ENCODE measurements around the gene SOX8. TPM values are rescaled to one million over a fixed set of nuclear protein-coding genes. Genes with fewer than 3 reads are reported as not detected.

SOX8 gene
- total RNA-seq, 1 donor from 2014 or later, result 0.47 TPM

DNA sequence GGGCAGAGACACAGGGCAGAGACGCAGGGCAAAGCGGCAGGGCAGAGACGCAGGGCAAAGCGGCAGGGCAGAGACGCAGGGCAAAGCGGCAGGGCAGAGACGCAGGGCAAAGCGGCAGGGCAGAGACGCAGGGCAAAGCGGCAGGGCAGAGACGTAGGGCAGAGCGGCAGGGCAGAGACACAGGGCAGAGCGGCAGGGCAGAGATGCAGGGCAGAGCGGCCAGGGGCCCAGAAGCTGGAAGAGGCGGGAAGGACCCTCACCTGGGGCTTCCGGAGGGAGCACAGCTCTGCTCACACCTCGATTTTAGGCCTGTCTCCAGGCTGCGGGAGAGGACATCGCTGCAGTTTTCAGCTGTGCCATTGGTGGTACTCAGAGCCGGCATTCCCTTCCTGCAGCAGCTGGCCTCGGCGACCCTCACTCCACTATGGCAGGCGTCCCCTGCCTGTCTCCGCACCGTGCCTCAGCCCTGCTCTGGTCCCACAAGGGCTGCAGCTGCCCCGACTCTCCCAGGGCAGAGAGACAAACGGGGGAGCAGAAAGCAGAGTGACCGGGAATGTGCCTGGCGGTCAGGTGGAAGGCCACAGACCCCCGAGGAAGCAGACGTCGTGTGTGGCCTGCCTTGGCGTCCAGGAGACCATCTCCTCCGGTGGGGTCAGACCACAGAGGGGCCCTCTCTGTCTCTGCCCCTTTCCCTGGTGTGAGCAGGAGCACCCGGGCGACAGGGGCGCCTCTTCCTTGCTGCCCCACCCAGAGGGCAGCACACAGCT, 29.9 kb downstream of the SOX8 start:
- no peak overlapping the region for H3K4me3 Mint-ChIP-seq
- peaks cover 3% of the 10 kb centered on the region for H3K27me3 Mint-ChIP-seq (ENCODE audit: insufficient read depth)
- intact Hi-C loops (cut with micrococcal nuclease), result no loop called here
- H3K4me1 Mint-ChIP-seq (ENCODE audit: low read depth), result no peaks in the 10 kb centered on the region
- DNase-seq (ENCODE audit: low spot score), result no peak
- H3K36me3 Mint-ChIP-seq (ENCODE audit: low read depth), result no peaks in the 10 kb centered on the region
- no peak overlapping the region for H3K27ac Mint-ChIP-seq
- H3K9me3 Mint-ChIP-seq, result no peaks in the 10 kb centered on the region

DNA sequence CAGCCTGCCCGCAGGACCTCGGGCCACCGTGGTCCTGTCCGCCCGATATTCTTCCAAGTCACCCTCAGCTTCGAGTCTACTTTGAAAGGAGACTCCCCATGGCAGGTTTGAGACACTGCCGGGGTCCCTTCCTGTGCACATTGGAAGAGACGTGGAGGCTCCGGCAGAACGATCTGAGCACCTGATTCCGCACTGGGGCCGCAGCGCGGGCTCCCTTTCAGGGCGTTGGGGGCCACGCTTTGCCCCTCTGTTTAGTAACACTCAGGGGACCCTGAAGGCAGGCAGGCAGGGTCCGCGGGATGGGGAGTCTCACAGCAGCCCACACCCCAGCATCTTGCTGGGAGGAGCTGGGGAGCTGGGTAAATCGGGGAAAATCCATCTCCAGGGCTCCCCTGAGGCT, 30.6 kb downstream of the SOX8 start:
- H3K36me3 Mint-ChIP-seq (ENCODE audit: low read depth), result no peaks in the 10 kb centered on the region
- H3K4me1 Mint-ChIP-seq (ENCODE audit: low read depth), result no peaks in the 10 kb centered on the region
- no peak overlapping the region for H3K27ac Mint-ChIP-seq
- H3K27me3 Mint-ChIP-seq (ENCODE audit: insufficient read depth), result peaks cover 3% of the 10 kb centered on the region
- DNase-seq (ENCODE audit: low spot score), result no peak
- no peaks in the 10 kb centered on the region for H3K9me3 Mint-ChIP-seq
- no peak overlapping the region for H3K4me3 Mint-ChIP-seq
- intact Hi-C loops (cut with micrococcal nuclease), result no loop called here

GRCh38 chr16:1012722-1013592, 31.4 kb downstream of the SOX8 start:
- Mint-ChIP-seq H3K9me3 (no peaks in the 10 kb centered on the region), H3K27me3 (ENCODE audit: insufficient read depth) (peaks cover 3% of the 10 kb centered on the region), H3K27ac (no peak overlapping the region), H3K36me3 (ENCODE audit: low read depth) (no peaks in the 10 kb centered on the region), H3K4me3 (no peak overlapping the region), H3K4me1 (ENCODE audit: low read depth) (no peaks in the 10 kb centered on the region)
- intact Hi-C loops (cut with micrococcal nuclease), result no loop called here
- no peak for DNase-seq (ENCODE audit: low spot score)

- no peaks in the 10 kb centered on the region for H3K36me3 Mint-ChIP-seq (ENCODE audit: low read depth)
- H3K27me3 Mint-ChIP-seq (ENCODE audit: insufficient read depth), result peaks cover 1% of the 10 kb centered on the region
- intact Hi-C loops (cut with micrococcal nuclease), result no loop called here
Observed at GRCh38 chr16:1013593-1013900, 32.0 kb downstream of the SOX8 start.

GRCh38 chr16:1014221-1014620, 32.7 kb downstream of the SOX8 start:
- Mint-ChIP-seq H3K27me3 (ENCODE audit: insufficient read depth) (no peaks in the 10 kb centered on the region), H3K9me3 (no peaks in the 10 kb centered on the region), H3K4me1 (ENCODE audit: low read depth) (no peaks in the 10 kb centered on the region), H3K36me3 (ENCODE audit: low read depth) (no peaks in the 10 kb centered on the region), H3K27ac (no peak overlapping the region), H3K4me3 (no peak overlapping the region)
- intact Hi-C loops (cut with micrococcal nuclease), result no loop called here
- DNase-seq (ENCODE audit: low spot score), result no peak

More at GRCh38 chr16:1013593-1013900, 32.0 kb downstream of the SOX8 start:
- H3K27ac Mint-ChIP-seq, result no peak overlapping the region
- DNase-seq (ENCODE audit: low spot score), result no peak
- H3K9me3 Mint-ChIP-seq, result no peaks in the 10 kb centered on the region
- no peaks in the 10 kb centered on the region for H3K4me1 Mint-ChIP-seq (ENCODE audit: low read depth)
- no peak overlapping the region for H3K4me3 Mint-ChIP-seq

DNA sequence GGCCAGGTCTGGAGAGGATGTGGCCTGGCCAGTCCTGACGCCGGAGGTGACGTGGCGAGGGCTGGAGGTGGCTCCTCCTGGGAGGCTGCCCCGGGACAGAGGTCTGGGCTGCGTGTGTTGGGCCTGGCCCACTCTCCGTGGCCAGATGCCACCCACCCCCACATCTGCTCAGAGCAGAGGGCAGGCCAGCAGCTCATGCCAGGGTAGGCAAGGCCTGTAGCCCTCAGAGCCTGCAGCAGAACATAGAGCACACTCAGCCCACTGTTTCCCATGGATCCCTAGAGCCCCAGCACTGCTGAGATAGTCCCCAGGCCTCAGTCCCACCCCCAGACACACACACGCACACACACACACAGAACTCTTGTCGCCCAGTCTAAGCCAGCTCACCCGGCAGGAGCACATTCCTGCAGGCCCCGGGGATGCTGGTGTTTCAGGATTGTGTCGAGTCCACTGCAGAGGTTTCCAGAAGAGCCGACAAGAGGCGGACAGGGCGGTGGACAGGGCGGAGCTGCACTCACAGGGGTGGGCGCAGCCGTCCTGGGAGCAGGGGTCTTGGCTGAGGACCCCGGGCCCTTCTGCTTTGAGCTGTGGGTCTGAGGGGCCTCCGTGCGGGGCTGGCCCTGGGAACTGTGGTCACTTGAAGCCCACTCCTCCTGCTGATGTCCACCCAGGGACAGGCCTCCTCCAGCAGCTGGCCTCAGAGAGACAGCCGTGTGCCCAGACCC, 33.4 kb downstream of the SOX8 start:
- H3K36me3 Mint-ChIP-seq (ENCODE audit: low read depth), result no peaks in the 10 kb centered on the region
- no peaks in the 10 kb centered on the region for H3K4me1 Mint-ChIP-seq (ENCODE audit: low read depth)
- H3K27ac Mint-ChIP-seq, result no peak overlapping the region
- no peak for DNase-seq (ENCODE audit: low spot score)
- no peak overlapping the region for H3K4me3 Mint-ChIP-seq
- intact Hi-C loops (cut with micrococcal nuclease), result no loop called here
- no peaks in the 10 kb centered on the region for H3K27me3 Mint-ChIP-seq (ENCODE audit: insufficient read depth)
- H3K9me3 Mint-ChIP-seq, result no peaks in the 10 kb centered on the region

DNA sequence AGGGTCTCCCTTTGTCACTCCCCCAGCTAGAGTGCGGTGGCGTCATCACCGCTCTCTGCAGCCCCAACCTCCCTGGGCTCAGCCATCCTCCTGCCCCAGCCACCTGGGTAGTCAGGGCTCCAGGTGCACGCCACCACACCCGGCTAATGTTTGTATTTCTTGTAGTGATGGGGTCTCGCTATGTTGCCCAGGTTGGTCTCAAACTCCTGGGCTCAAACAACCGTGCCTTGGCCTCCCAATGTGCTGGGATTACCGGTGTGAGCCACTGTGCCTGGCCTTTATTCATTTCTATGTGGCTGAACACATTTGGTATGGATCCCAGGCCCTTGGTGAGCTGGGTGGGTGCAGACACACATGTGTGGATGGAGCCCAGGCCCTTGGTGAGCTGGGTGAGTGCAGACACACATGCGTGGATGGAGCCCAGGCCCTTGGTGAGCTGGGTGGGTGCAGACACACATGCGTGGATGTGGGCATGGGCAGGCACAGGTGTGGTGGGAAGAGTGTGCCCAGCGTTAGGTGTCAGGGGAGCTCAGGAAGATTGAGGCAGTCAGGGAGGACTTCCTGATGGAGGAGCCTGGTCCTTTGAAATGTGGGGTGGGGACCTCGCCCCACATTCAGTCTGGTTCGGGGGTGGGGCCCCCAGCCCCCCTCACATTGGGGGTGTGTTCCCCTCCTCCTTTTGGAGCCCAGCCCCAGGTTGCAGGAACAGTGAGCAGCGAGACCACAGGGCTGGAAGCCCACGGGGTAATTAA, 37.1 kb downstream of the SOX8 start:
- Mint-ChIP-seq H3K27me3 (ENCODE audit: insufficient read depth) (no peaks in the 10 kb centered on the region), H3K27ac (no peak overlapping the region), H3K9me3 (no peaks in the 10 kb centered on the region), H3K4me1 (ENCODE audit: low read depth) (no peaks in the 10 kb centered on the region), H3K4me3 (no peak overlapping the region), H3K36me3 (ENCODE audit: low read depth) (no peaks in the 10 kb centered on the region)
- no peak for DNase-seq (ENCODE audit: low spot score)
- intact Hi-C loops (cut with micrococcal nuclease), result no loop called here

GRCh38 chr16:1019231-1020090, 37.9 kb downstream of the SOX8 start:
- intact Hi-C loops (cut with micrococcal nuclease), result no loop called here
- Mint-ChIP-seq H3K27ac (no peak overlapping the region), H3K4me1 (ENCODE audit: low read depth) (no peaks in the 10 kb centered on the region), H3K9me3 (no peaks in the 10 kb centered on the region), H3K4me3 (no peak overlapping the region), H3K27me3 (ENCODE audit: insufficient read depth) (no peaks in the 10 kb centered on the region), H3K36me3 (ENCODE audit: low read depth) (no peaks in the 10 kb centered on the region)
- no peak for DNase-seq (ENCODE audit: low spot score)

- Mint-ChIP-seq H3K9me3 (no peaks in the 10 kb centered on the region), H3K36me3 (ENCODE audit: low read depth) (no peaks in the 10 kb centered on the region), H3K4me3 (no peak overlapping the region), H3K27me3 (ENCODE audit: insufficient read depth) (no peaks in the 10 kb centered on the region), H3K4me1 (ENCODE audit: low read depth) (no peaks in the 10 kb centered on the region), H3K27ac (no peak overlapping the region)
- no peak for DNase-seq (ENCODE audit: low spot score)
- intact Hi-C loops (cut with micrococcal nuclease), result no loop called here
Observed at GRCh38 chr16:1020091-1020399, 38.5 kb downstream of the SOX8 start.

DNA sequence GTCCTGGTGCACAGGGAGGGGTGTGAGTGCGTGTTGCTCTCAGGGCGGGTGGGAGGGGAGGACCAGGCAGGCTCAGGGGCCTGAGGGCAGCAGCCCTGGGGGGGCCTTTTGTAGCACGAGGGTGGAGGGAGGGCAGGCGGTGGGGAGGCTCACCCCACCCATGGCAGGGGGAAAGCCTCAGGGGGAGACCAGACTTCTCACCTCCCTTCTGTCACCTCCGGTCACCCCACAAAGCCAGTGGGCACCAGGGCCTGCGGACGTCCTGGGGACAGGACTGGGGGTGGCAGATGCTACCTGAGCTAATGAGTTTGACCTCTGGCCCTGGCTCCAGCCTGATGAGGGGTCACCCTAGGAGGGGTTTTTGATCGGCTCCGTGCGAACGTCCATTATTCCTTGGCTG, 39.0 kb downstream of the SOX8 start:
- Mint-ChIP-seq H3K4me1 (ENCODE audit: low read depth) (no peaks in the 10 kb centered on the region), H3K27ac (no peak overlapping the region), H3K36me3 (ENCODE audit: low read depth) (no peaks in the 10 kb centered on the region), H3K9me3 (no peaks in the 10 kb centered on the region), H3K4me3 (no peak overlapping the region), H3K27me3 (ENCODE audit: insufficient read depth) (no peaks in the 10 kb centered on the region)
- intact Hi-C loops (cut with micrococcal nuclease), result no loop called here
- no peak for DNase-seq (ENCODE audit: low spot score)

GRCh38 chr16:1021553-1022160, 40.1 kb downstream of the SOX8 start:
- H3K4me3 Mint-ChIP-seq, result no peak overlapping the region
- no peaks in the 10 kb centered on the region for H3K4me1 Mint-ChIP-seq (ENCODE audit: low read depth)
- H3K27ac Mint-ChIP-seq, result no peak overlapping the region
- no peaks in the 10 kb centered on the region for H3K9me3 Mint-ChIP-seq
- H3K27me3 Mint-ChIP-seq (ENCODE audit: insufficient read depth), result no peaks in the 10 kb centered on the region
- H3K36me3 Mint-ChIP-seq (ENCODE audit: low read depth), result no peaks in the 10 kb centered on the region
- intact Hi-C loops (cut with micrococcal nuclease), result no loop called here
- no peak for DNase-seq (ENCODE audit: low spot score)

- no peaks in the 10 kb centered on the region for H3K4me1 Mint-ChIP-seq (ENCODE audit: low read depth)
- no peaks in the 10 kb centered on the region for H3K36me3 Mint-ChIP-seq (ENCODE audit: low read depth)
- no peaks in the 10 kb centered on the region for H3K27me3 Mint-ChIP-seq (ENCODE audit: insufficient read depth)
- intact Hi-C loops (cut with micrococcal nuclease), result no loop called here
- H3K4me3 Mint-ChIP-seq, result no peak overlapping the region
- H3K27ac Mint-ChIP-seq, result no peak overlapping the region
- H3K9me3 Mint-ChIP-seq, result no peaks in the 10 kb centered on the region
- DNase-seq (ENCODE audit: low spot score), result no peak
Observed at GRCh38 chr16:1022466-1022865, 40.9 kb downstream of the SOX8 start.
